Natural killer cell (primary cell): ENCODE data around the gene RHOC. TPM values are rescaled to one million over a fixed set of nuclear protein-coding genes. Genes with fewer than 3 reads are reported as not detected.

ENCODE experiments used
- ATAC-seq, 3 donors: fragments of 150-1000 bp in 2 of 3; fragments of 200-7000 bp in 1 of 3; cut with Tn5 transposase; 1 replicate in 1 of 3; 2 replicates in 2 of 3; pipeline ENCODE4 v1.10.0; 2021; ENCODE audit warnings: mild to moderate bottlenecking in 2 of 3, moderate library complexity in 2 of 3
- DNase-seq, 2 donors: peaks; one replicate each; pipeline versions ENCODE4 v3.0.0 to v3.0.0-alpha.2; 2013 to 2021; ENCODE audit warnings: mixed read lengths in 1 of 2
- H3K27ac ChIP-seq: one replicate; pipeline ENCODE4 v1.5.1; 2013; ENCODE audit warnings: mild to moderate bottlenecking, low read length
- H3K27me3 ChIP-seq: one replicate; pipeline ENCODE4 v1.6.1; 2013; ENCODE audit warnings: low read length; ENCODE audit not compliant: control insufficient read depth, insufficient read depth
- H3K36me3 ChIP-seq: one replicate; pipeline ENCODE4 v1.6.1; 2013; ENCODE audit warnings: low read length; ENCODE audit not compliant: control insufficient read depth, insufficient read depth
- H3K4me1 ChIP-seq: one replicate; pipeline ENCODE4 v1.6.1; 2013; ENCODE audit warnings: low read length; ENCODE audit not compliant: control insufficient read depth, insufficient read depth
- H3K4me3 ChIP-seq: one replicate; pipeline ENCODE4 v1.5.1; 2013; ENCODE audit warnings: low read length
- H3K9me3 ChIP-seq: one replicate; pipeline ENCODE4 v1.6.1; 2013; ENCODE audit warnings: low read length; ENCODE audit not compliant: control insufficient read depth, insufficient read depth
- H3K27ac Mint-ChIP-seq, 2 donors: one replicate each; pipeline ENCODE4 v1.8.0; 2022; ENCODE audit warnings: mild to moderate bottlenecking in 2 of 2, mixed read lengths in 2 of 2, moderate library complexity in 1 of 2
- H3K27me3 Mint-ChIP-seq, 2 donors: one replicate each; pipeline ENCODE4 v1.8.0; 2022; ENCODE audit warnings: low read depth in 2 of 2, mixed read lengths in 2 of 2
- H3K36me3 Mint-ChIP-seq: one replicate; pipeline ENCODE4 v1.8.0; 2022; ENCODE audit warnings: mixed read lengths
- H3K4me1 Mint-ChIP-seq, 2 donors: one replicate each; pipeline ENCODE4 v1.8.0; 2022; ENCODE audit warnings: mixed read lengths in 2 of 2
- H3K4me3 Mint-ChIP-seq: one replicate; pipeline ENCODE4 v1.8.0; 2022; ENCODE audit warnings: mild to moderate bottlenecking, moderate library complexity, mixed read lengths
- H3K9me3 Mint-ChIP-seq, 2 donors: one replicate each; pipeline ENCODE4 v1.8.0; 2022; ENCODE audit warnings: mixed read lengths in 2 of 2
- WGBS: methylation state at CpG from one replicate; pipeline ENCODE4 v1.1.7; 2013; ENCODE audit warnings: missing lambda C conversion rate; ENCODE audit not compliant: insufficient coverage; 5-methylcytosine and 5-hydroxymethylcytosine counted together
- intact Hi-C: fragments of 100-400 bp; cut with micrococcal nuclease; formaldehyde crosslinking; loops from one replicate; pipeline ENCODE4 v1.14.2; 2022
- total RNA-seq, 4 donors: library from RNA; stranded (reverse); fragments of 120-200 nt in 1 of 4; gene quantifications; one replicate each; pipeline versions ENCODE4 v1.2.3 to v1.2.4, GENCODE V29; 2013 to 2022
- TF ChIP-seq, protein P1 (sequence below): fragments of 200-600 bp; IDR thresholded peaks from one replicate; pipeline ENCODE4 v1.8.0; 2022; ENCODE audit warnings: antibody characterized with exemption

The RHOC gene
- total RNA-seq, 3 donors from 2014 or later (not counting 1 experiment from before 2014, with no cell fraction given): 161 to 199 (median 195) TPM

DNA sequence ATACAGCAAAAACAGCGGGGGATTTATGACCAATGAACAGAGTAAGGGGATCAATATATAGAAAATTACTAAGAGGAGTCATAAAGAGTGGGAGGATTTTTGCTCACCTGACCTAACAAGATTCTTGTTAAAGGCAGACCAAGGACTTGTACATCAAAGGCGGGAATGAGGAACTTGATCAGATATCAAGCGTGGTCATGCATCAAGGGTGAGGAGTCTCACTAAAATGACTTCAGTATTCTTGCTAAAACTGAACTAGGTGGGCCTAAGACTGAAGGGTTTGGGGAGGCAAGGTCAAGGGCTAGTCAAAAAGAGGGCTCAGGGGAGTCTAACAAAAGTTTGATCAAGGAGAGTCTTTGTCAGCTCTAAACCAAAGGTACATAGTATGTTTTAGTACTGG, 30.4 kb downstream of the RHOC start:
- peak overlapping the region; percentile 82 for H3K4me3 Mint-ChIP-seq
- H3K9me3 ChIP-seq: no peaks in the 10 kb centered on the region
- H3K27ac Mint-ChIP-seq: peak overlapping the region; percentile 75 to 98
- H3K27me3 ChIP-seq: no peaks in the 10 kb centered on the region
- peaks cover 4% of the 10 kb centered on the region for H3K36me3 ChIP-seq
- intact Hi-C loops: no loop called here
- no peaks in the 10 kb centered on the region for H3K9me3 Mint-ChIP-seq
- H3K4me1 ChIP-seq: peaks cover 18% of the 10 kb centered on the region
- no peaks in the 10 kb centered on the region for H3K27me3 Mint-ChIP-seq
- WGBS: 77% methylated on average over 3 of the region's 3 CpGs
- peaks cover 2% of the 10 kb centered on the region for H3K36me3 Mint-ChIP-seq
- TF ChIP-seq, protein P1, sequence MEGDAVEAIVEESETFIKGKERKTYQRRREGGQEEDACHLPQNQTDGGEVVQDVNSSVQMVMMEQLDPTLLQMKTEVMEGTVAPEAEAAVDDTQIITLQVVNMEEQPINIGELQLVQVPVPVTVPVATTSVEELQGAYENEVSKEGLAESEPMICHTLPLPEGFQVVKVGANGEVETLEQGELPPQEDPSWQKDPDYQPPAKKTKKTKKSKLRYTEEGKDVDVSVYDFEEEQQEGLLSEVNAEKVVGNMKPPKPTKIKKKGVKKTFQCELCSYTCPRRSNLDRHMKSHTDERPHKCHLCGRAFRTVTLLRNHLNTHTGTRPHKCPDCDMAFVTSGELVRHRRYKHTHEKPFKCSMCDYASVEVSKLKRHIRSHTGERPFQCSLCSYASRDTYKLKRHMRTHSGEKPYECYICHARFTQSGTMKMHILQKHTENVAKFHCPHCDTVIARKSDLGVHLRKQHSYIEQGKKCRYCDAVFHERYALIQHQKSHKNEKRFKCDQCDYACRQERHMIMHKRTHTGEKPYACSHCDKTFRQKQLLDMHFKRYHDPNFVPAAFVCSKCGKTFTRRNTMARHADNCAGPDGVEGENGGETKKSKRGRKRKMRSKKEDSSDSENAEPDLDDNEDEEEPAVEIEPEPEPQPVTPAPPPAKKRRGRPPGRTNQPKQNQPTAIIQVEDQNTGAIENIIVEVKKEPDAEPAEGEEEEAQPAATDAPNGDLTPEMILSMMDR: no peak
- peaks cover 54 to 63% of the 10 kb centered on the region in 2 donors for H3K4me1 Mint-ChIP-seq
- no peak for DNase-seq
- H3K4me3 ChIP-seq: no peak overlapping the region
- H3K27ac ChIP-seq: no peak overlapping the region
- no peak for ATAC-seq

DNA sequence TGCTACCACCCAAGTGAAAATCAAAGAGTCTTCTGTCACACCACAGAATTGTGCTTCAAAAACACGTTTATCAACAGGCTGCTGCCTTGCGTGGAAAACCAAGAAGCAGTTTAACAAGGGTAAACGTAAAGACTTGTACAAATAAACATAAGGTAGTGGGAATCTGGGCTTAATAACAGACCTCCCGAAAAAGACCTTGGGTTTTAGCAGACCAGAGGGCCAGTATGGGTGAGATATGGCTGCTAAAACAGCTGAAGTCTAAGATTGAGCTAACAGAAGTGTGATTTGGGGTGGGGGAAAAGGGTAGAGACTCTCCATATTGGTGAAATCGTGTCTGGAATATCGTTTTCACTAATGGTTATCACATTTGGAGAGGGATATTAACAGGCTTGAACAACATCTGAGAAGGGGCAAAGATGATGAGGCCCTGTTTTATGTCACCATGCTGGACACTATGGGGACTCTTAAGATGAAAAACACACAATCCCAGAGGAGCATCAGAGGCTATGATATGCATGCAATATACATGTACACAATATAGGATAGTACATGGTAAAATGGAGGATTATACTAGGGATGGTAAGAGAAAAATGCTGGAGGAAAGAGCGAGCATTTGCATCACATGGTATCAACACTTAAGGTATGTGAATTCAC, 31.1 kb downstream of the RHOC start:
- TF ChIP-seq, protein P1: no peak
- no peaks in the 10 kb centered on the region for H3K9me3 ChIP-seq
- peak overlapping the region; percentile 75 to 98 for H3K27ac Mint-ChIP-seq
- H3K4me3 Mint-ChIP-seq: peak overlapping the region; percentile 82
- peaks cover 54 to 63% of the 10 kb centered on the region in 2 donors for H3K4me1 Mint-ChIP-seq
- intact Hi-C loops: loop anchor here (2.0 kb wide), 1 partner anchor 29 kb away; no protein-coding TSS in a partner anchor
- H3K36me3 Mint-ChIP-seq: peaks cover 9% of the 10 kb centered on the region
- WGBS: 62% methylated on average over 6 of the region's 7 CpGs
- H3K27me3 Mint-ChIP-seq: no peaks in the 10 kb centered on the region
- no peaks in the 10 kb centered on the region for H3K9me3 Mint-ChIP-seq
- H3K27me3 ChIP-seq: no peaks in the 10 kb centered on the region
- H3K4me3 ChIP-seq: peak overlapping the region; percentile 57
- H3K4me1 ChIP-seq: peaks cover 18% of the 10 kb centered on the region
- no peak overlapping the region for H3K27ac ChIP-seq
- ATAC-seq (no peak), DNase-seq (no peak)
- H3K36me3 ChIP-seq: peaks cover 10% of the 10 kb centered on the region

DNA sequence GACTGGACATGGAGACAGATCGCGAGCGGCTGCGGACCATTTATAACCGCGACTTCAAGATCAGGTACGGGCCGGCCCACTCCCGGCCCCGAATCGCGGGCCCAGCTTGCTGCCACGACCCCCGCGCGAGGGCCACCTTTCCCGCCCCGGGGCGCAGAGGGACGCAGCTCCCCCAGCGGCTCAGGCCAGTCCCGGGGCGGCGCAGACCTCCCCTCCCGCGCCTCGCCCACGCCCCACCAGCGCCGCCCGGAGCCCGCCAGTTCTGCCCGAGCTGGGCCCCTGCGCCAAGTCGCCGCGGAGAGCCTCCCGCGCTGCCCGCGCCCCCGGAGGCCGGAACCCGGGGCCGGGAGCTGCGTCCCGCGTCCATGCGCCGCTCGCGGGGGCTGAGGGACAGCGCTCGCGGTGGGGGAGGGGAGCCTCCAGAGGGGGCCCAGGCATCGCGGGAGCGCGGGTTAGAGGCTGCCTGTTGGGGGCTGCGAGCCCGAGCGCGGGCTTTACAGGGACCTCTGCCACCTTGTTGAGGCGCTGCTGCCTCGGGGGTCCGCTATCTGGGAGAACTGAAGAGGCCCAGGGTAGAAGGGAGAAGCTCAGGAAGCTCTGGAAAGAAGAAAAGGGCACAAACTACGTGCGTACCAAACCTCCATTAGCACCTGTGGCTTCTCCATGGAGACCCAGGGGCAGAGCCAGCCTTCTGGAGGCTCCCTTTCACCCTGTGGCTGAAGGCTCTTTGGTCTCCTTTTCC, 31.8 kb downstream of the RHOC start:
- Histone ChIP-seq H3K4me1 (peaks cover 18% of the 10 kb centered on the region), H3K36me3 (peaks cover 17% of the 10 kb centered on the region), H3K9me3 (no peaks in the 10 kb centered on the region), H3K4me3 (peak overlapping the region; percentile 84), H3K27me3 (no peaks in the 10 kb centered on the region), H3K27ac (peak overlapping the region; percentile 87)
- intact Hi-C loops: loop anchor here (1.0 to 2.0 kb wide), 2 partner anchors 30 to 56 kb away; partner anchors contain the start of genes CAPZA1 and ST7L
- H3K27me3 Mint-ChIP-seq: no peaks in the 10 kb centered on the region
- ATAC-seq (peak; percentile 56 to 65 (median 62)), DNase-seq (peak in 1 of 2 donors; percentile 56)
- TF ChIP-seq, protein P1: no peak
- H3K27ac Mint-ChIP-seq: peak overlapping the region; percentile 95 to 98
- H3K36me3 Mint-ChIP-seq: peaks cover 16% of the 10 kb centered on the region
- H3K4me3 Mint-ChIP-seq: peak overlapping the region; percentile 97
- no peaks in the 10 kb centered on the region for H3K9me3 Mint-ChIP-seq
- H3K4me1 Mint-ChIP-seq: peaks cover 54 to 63% of the 10 kb centered on the region in 2 donors
- under 1% methylated on average over 68 of the region's 68 CpGs for WGBS
